Liver (tissue), 9 donors: Measurements from ENCODE around the gene CEL. TPM values are rescaled to one million over a fixed set of nuclear protein-coding genes. Genes with fewer than 3 reads are reported as not detected.

Experiments used
- DNase-seq: peaks from one replicate; pipeline ENCODE4 v3.0.0-alpha.2; 2017; ENCODE audit warnings: low spot score
- H3K27ac ChIP-seq, 2 donors: one replicate each; pipeline ENCODE4 v1.7.0; 2013; ENCODE audit warnings: inconsistent platforms in 2 of 2, low read length in 2 of 2, control low read depth in 1 of 2, low read depth in 1 of 2, mild to moderate bottlenecking in 1 of 2
- H3K27me3 ChIP-seq, 4 donors: one replicate each; pipeline versions ENCODE4 v1.6.1 to v1.7.0; 2013; ENCODE audit warnings: low read length in 3 of 4, inconsistent platforms in 1 of 4, mild to moderate bottlenecking in 1 of 4, moderate library complexity in 1 of 4; ENCODE audit not compliant: control insufficient read depth in 4 of 4, insufficient read depth in 4 of 4
- H3K36me3 ChIP-seq, 4 donors: one replicate each; pipeline versions ENCODE4 v1.6.1 to v1.7.0; 2013; ENCODE audit warnings: low read length in 3 of 4, mild to moderate bottlenecking in 3 of 4, low read depth in 1 of 4, moderate library complexity in 1 of 4; ENCODE audit not compliant: control insufficient read depth in 4 of 4, insufficient read depth in 3 of 4
- H3K4me1 ChIP-seq, 4 donors: one replicate each; pipeline versions ENCODE4 v1.6.1 to v1.7.0; 2013; ENCODE audit warnings: low read length in 3 of 4, mild to moderate bottlenecking in 3 of 4, moderate library complexity in 1 of 4; ENCODE audit not compliant: control insufficient read depth in 4 of 4, insufficient read depth in 4 of 4
- H3K4me3 ChIP-seq, 3 donors: one replicate each; pipeline versions ENCODE4 v1.6.1 to v1.7.0; 2013; ENCODE audit warnings: low read length in 3 of 3, control low read depth in 1 of 3, low read depth in 1 of 3, mild to moderate bottlenecking in 1 of 3
- H3K9ac ChIP-seq, 2 donors: one replicate each; pipeline ENCODE4 v1.7.0; 2013; ENCODE audit warnings: low read length in 2 of 2, mild to moderate bottlenecking in 2 of 2, moderate library complexity in 2 of 2, control low read depth in 1 of 2, low read depth in 1 of 2
- H3K9me3 ChIP-seq, 4 donors: one replicate each; pipeline versions ENCODE4 v1.6.1 to v1.7.0; 2013; ENCODE audit warnings: low read length in 3 of 4; ENCODE audit not compliant: control insufficient read depth in 4 of 4
- EGR1 ChIP-seq, 2 donors: IDR thresholded peaks; 2 replicates each; pipeline ENCODE4 v1.6.1; 2016 to 2018; ENCODE audit warnings: antibody characterized with exemption in 2 of 2, low read depth in 2 of 2
- FOXA2 ChIP-seq: IDR thresholded peaks from 2 replicates; pipeline ENCODE4 v1.6.1; 2016; ENCODE audit warnings: antibody characterized with exemption
- GABPA ChIP-seq, 2 donors: IDR thresholded peaks in 1 of 2; conservative IDR thresholded peaks in 1 of 2; 2 replicates each; pipeline ENCODE4 v1.6.1; 2016; ENCODE audit warnings: antibody characterized with exemption in 2 of 2, mild to moderate bottlenecking in 1 of 2, moderate library complexity in 1 of 2
- HNF4A ChIP-seq, 2 donors: conservative IDR thresholded peaks; 2 replicates each; pipeline ENCODE4 v1.6.1; 2016; ENCODE audit warnings: antibody characterized with exemption in 2 of 2, mild to moderate bottlenecking in 2 of 2
- HNF4G ChIP-seq: IDR thresholded peaks from 2 replicates; pipeline ENCODE4 v1.6.1; 2016; ENCODE audit warnings: antibody characterized with exemption
- NR2F2 ChIP-seq: IDR thresholded peaks from 2 replicates; pipeline ENCODE4 v1.6.1; 2016; ENCODE audit warnings: antibody characterized with exemption
- RAD21 ChIP-seq, 2 donors: IDR thresholded peaks; 2 replicates each; pipeline ENCODE4 v1.6.1; 2016; ENCODE audit warnings: antibody characterized with exemption in 2 of 2, mild to moderate bottlenecking in 2 of 2
- RXRA ChIP-seq, 2 donors: IDR thresholded peaks; 2 replicates each; pipeline ENCODE4 v1.6.1; 2017 to 2018; ENCODE audit warnings: antibody characterized with exemption in 2 of 2, mild to moderate bottlenecking in 1 of 2
- SP1 ChIP-seq: IDR thresholded peaks from 2 replicates; pipeline ENCODE4 v1.6.1; 2018; ENCODE audit warnings: antibody characterized with exemption, mild to moderate bottlenecking
- YY1 ChIP-seq: IDR thresholded peaks from 2 replicates; pipeline ENCODE4 v1.6.1; 2016; ENCODE audit warnings: antibody characterized with exemption, mild to moderate bottlenecking
- WGBS: extraction: QIAGEN DNeasy Blood & Tissue Kit; methylation state at CpG from one replicate; pipeline ENCODE4 v1.1.7; 2013; 5-methylcytosine and 5-hydroxymethylcytosine counted together
- polyA plus RNA-seq, 2 donors: library from polyadenylated mRNA; stranded (reverse) in 1 of 2; unstranded in 1 of 2; fragments of 200-250 nt in 1 of 2; fragments of >200 nt in 1 of 2; fragmentation: Nextera tagmentation in 1 of 2; extraction: Ambion mirVana in 1 of 2; gene quantifications; one replicate each; pipeline versions ENCODE4 v1.2.1 to v1.2.3, GENCODE V29; 2013 to 2015
- total RNA-seq, 2 donors: library from RNA; depleted of rRNA; stranded (reverse); fragments of >200 nt; gene quantifications; one replicate each; pipeline ENCODE4 v1.2.3, GENCODE V29; 2014
- TF ChIP-seq, protein P1 (sequence below): IDR thresholded peaks from 2 replicates; pipeline ENCODE4 v1.6.1; 2016; ENCODE audit warnings: antibody characterized with exemption
- TF ChIP-seq, protein P2 (sequence below): IDR thresholded peaks from 2 replicates; pipeline ENCODE4 v1.6.1; 2016; ENCODE audit warnings: antibody characterized with exemption
- donor health status: healthy.
- donor health status: healthy.
- donor health status: healthy.
- donor health status: healthy.
- donor health status: healthy.

Gene CEL
- total and polyA plus RNA-seq, 4 donors: 0.08 to 0.25 (median 0.09) TPM; not detected in 1

DNA sequence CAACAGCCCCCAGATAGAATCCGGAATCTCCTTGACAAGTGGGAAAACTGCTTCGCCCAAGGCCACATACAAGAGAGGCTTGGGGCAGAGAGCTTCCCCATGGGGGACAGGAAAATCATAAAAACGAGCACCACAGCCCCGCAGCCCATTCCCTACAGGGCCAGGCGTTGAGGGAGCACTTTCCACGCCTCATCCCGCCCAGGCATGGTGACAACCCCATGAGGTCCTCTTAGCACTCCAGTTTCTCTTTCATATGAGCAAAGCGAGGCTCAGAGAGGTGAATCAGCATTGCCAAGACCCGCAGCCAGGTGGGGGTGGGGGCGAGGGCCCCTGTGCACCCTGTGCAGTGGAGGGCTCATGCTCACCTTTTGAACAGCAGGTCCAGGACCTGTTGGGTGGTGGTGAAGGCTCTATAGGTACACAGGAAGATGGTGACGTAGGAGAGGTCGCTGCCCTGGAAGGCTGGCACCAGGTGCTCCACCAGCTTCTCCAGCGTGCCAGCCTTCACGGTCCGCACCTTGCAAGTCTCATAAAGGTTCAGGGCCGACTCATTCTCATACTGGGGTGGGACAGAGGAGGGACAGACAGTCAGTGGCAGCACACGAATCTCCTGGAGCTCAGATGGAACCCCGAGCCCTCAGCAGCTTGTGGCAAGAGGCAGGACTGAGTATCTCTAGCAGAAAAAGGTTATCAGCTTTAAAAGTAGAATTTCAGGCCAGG lies 48.3 kb downstream of the CEL start:
- no peak for DNase-seq
- no peak overlapping the region for H3K27ac ChIP-seq
- 95% methylated on average over 18 of the region's 18 CpGs for WGBS
- TF ChIP-seq, protein P1, sequence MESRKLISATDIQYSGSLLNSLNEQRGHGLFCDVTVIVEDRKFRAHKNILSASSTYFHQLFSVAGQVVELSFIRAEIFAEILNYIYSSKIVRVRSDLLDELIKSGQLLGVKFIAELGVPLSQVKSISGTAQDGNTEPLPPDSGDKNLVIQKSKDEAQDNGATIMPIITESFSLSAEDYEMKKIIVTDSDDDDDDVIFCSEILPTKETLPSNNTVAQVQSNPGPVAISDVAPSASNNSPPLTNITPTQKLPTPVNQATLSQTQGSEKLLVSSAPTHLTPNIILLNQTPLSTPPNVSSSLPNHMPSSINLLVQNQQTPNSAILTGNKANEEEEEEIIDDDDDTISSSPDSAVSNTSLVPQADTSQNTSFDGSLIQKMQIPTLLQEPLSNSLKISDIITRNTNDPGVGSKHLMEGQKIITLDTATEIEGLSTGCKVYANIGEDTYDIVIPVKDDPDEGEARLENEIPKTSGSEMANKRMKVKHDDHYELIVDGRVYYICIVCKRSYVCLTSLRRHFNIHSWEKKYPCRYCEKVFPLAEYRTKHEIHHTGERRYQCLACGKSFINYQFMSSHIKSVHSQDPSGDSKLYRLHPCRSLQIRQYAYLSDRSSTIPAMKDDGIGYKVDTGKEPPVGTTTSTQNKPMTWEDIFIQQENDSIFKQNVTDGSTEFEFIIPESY: no peak
- TF ChIP-seq EGR1 (IDR thresholded peaks at IDR 0.05; ENCODE audit: low read depth in 2 of 2) (no peak), GABPA (IDR thresholded peaks at IDR 0.05 in 1 of 2, conservative IDR thresholded peaks at IDR 0.05 in 1 of 2) (no peak)
- H3K27me3 ChIP-seq: no peaks in the 10 kb centered on the region
- H3K9ac ChIP-seq: no peak overlapping the region
- peaks cover 0 to 54% (median 23%) of the 10 kb centered on the region in 4 donors for H3K36me3 ChIP-seq
- H3K9me3 ChIP-seq: no peaks in the 10 kb centered on the region
- H3K4me1 ChIP-seq: peaks cover 21 to 33% (median 30%) of the 10 kb centered on the region in 4 donors
- no peak overlapping the region for H3K4me3 ChIP-seq

DNA sequence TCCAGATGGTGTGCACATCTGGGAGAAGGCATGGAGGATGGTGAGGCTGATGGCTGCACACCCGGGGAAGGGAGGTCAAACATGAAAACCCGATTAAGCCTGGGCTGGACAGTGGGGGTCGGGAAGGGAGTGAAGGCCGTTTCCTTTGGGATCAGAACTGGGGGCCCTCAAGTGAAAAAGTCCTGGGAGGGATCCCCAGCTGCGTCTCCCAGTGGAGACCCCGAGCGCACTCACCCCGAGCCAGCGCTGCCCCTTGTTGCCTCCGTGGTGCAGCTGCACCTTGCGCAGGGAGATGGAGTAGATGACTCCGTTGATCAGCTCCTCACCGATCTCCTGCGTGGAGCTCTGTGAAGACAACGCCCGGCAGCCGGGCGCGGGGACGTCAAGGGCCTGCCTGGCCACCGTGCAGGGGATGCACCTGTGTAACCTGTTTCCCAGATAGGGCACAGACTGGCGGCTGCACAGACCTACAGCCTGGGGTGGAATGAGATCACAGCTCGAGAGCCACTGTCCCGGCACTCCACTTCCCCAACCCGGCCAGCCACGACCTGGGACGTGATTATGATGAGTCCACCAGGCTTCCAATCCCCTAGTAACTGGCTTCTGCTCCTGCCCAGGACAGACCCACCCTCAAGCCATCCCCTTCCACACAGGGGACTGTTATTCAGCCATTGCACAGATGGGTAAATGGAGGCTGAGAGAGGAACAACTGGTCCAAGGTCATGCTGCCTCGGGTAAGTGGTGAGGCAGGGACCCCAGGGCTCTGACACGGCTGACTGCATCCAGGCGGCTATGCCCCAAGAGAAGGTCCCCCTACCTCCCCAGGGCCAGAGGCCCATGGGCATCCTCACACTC lies 50.3 kb downstream of the CEL start:
- Histone ChIP-seq H3K9me3 (no peaks in the 10 kb centered on the region), H3K36me3 (peaks cover 0 to 41% (median 18%) of the 10 kb centered on the region in 4 donors), H3K4me3 (no peak overlapping the region), H3K4me1 (peaks cover 21 to 52% (median 48%) of the 10 kb centered on the region in 4 donors), H3K27ac (no peak overlapping the region), H3K9ac (no peak overlapping the region), H3K27me3 (no peaks in the 10 kb centered on the region)
- TF ChIP-seq, protein P2, sequence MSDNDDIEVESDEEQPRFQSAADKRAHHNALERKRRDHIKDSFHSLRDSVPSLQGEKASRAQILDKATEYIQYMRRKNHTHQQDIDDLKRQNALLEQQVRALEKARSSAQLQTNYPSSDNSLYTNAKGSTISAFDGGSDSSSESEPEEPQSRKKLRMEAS: no peak
- TF ChIP-seq RAD21 (IDR thresholded peaks at IDR 0.05) (no peak), RXRA (IDR thresholded peaks at IDR 0.05) (no peak), GABPA (IDR thresholded peaks at IDR 0.05 in 1 of 2, conservative IDR thresholded peaks at IDR 0.05 in 1 of 2) (no peak), FOXA2 (no peak), HNF4A (conservative IDR thresholded peaks at IDR 0.05) (no peak), NR2F2 (no peak), SP1 (no peak), HNF4G (no peak), YY1 (no peak)
- TF ChIP-seq, protein P1: no peak
- 93% methylated on average over 30 of the region's 30 CpGs for WGBS
- DNase-seq: no peak
